H1 (cell line): ENCODE measurements around the gene GNG7. TPM values are rescaled to one million over a fixed set of nuclear protein-coding genes. Genes with fewer than 3 reads are reported as not detected.
"Not testable (repeated sequence)": the region's sequence is repeated elsewhere in the genome, so short reads cannot be mapped to it uniquely, and the experiment has no call there.

Source experiments
- CTCF ChIA-PET: fragments of 300-600 bp; sonication (Branson Sonifier 250); formaldehyde crosslinking; loops from one replicate; lab custom pipeline; 2021; ENCODE audit not compliant: partially characterized antibody; lab: Charles Lee
- POLR2A ChIA-PET: fragments of 300-600 bp; sonication (Branson Sonifier 250); formaldehyde crosslinking; loops from one replicate; lab custom pipeline; 2021; ENCODE audit warnings: inconsistent platforms; ENCODE audit not compliant: partially characterized antibody; lab: Charles Lee
- DNase-seq, 2 experiments: peaks; one replicate each; pipeline versions ENCODE4 v3.0.0 to v3.0.0-alpha.2; 2010 to 2022; ENCODE audit warnings: low spot score in 2 of 2, low read depth in 1 of 2, mixed read lengths in 1 of 2
- FAIRE-seq: peaks from 2 replicates; lab custom pipeline; 2011; peaks lifted over from hg19 to GRCh38; lab: Jason Lieb, UNC
- H2AFZ ChIP-seq: 2 replicates; pipeline ENCODE4 v1.8.1; 2012; ENCODE audit warnings: low read length, inconsistent platforms
- H2AK5ac ChIP-seq: 2 replicates; pipeline ENCODE4 v1.6.1; 2013; ENCODE audit warnings: low read depth, low read length
- H2BK120ac ChIP-seq: replicated peaks from 2 replicates; pipeline ENCODE3; 2013; ENCODE audit warnings: low read depth, low read length, inconsistent platforms
- H2BK12ac ChIP-seq: 2 replicates; pipeline ENCODE4 v1.6.1; 2013; ENCODE audit warnings: low read depth, low read length
- H2BK15ac ChIP-seq: 2 replicates; pipeline ENCODE4 v1.6.1; 2013; ENCODE audit warnings: low read length
- H2BK20ac ChIP-seq: 2 replicates; pipeline ENCODE4 v1.6.1; 2013; ENCODE audit warnings: low read length
- H2BK5ac ChIP-seq: 2 replicates; pipeline ENCODE4 v1.6.1; 2013; ENCODE audit warnings: low read depth, low read length
- H3K14ac ChIP-seq: 2 replicates; pipeline ENCODE4 v1.6.1; 2013; ENCODE audit warnings: inconsistent platforms; ENCODE audit not compliant: insufficient read length
- H3K18ac ChIP-seq: 2 replicates; pipeline ENCODE4 v1.6.1; 2013; ENCODE audit warnings: low read length; ENCODE audit errors: extremely low read depth
- H3K23ac ChIP-seq: 2 replicates; pipeline ENCODE4 v1.6.1; 2013; ENCODE audit warnings: inconsistent platforms; ENCODE audit not compliant: insufficient read length
- H3K23me2 ChIP-seq: 2 replicates; pipeline ENCODE4 v1.6.1; 2013; ENCODE audit warnings: low read depth, low read length
- H3K27ac ChIP-seq: 2 replicates; pipeline ENCODE4 v1.6.1; 2011; ENCODE audit warnings: low read depth, low read length, inconsistent platforms
- H3K27me3 ChIP-seq, 4 experiments: replicated peaks in 1 of 4; 1 replicate in 1 of 4; 2 replicates in 3 of 4; pipeline versions ENCODE4 v1.6.1 to v1.8.1; 2011 to 2013; ENCODE audit warnings: low read length in 3 of 4, mild to moderate bottlenecking in 3 of 4, inconsistent platforms in 2 of 4, mixed read lengths in 2 of 4, moderate library complexity in 1 of 4; ENCODE audit not compliant: control insufficient read depth in 3 of 4, insufficient read depth in 3 of 4; ENCODE audit errors: extremely low read depth in 1 of 4
- H3K36me3 ChIP-seq, 4 experiments: 2 replicates each; pipeline versions ENCODE4 v1.6.1 to v1.8.1; 2011 to 2013; ENCODE audit warnings: mild to moderate bottlenecking in 4 of 4, low read length in 3 of 4, moderate library complexity in 2 of 4, control low read depth in 1 of 4, inconsistent platforms in 1 of 4; ENCODE audit not compliant: insufficient read depth in 4 of 4, control insufficient read depth in 2 of 4
- H3K4ac ChIP-seq: replicated peaks from 2 replicates; pipeline ENCODE3; 2013; ENCODE audit warnings: low read length, low read depth, mixed read lengths, inconsistent platforms; ENCODE audit not compliant: insufficient read length
- H3K4me1 ChIP-seq, 4 experiments: replicated peaks in 1 of 4; 1 replicate in 1 of 4; 2 replicates in 3 of 4; pipeline versions ENCODE4 v1.6.1 to v1.8.1; 2011 to 2013; ENCODE audit warnings: low read length in 3 of 4, inconsistent platforms in 2 of 4, mixed read lengths in 1 of 4; ENCODE audit not compliant: insufficient read depth in 4 of 4, control insufficient read depth in 3 of 4
- H3K4me2 ChIP-seq, 2 experiments: 2 replicates each; pipeline versions ENCODE4 v1.6.1 to v1.8.1; 2011 to 2013; ENCODE audit warnings: low read depth in 2 of 2, low read length in 2 of 2, control low read depth in 1 of 2, inconsistent platforms in 1 of 2, mild to moderate bottlenecking in 1 of 2; ENCODE audit not compliant: insufficient read depth in 1 of 2
- H3K4me3 ChIP-seq, 4 experiments: fragments of 200-600, 300-600 bp in 1 of 4; sonication (generic), shearing (Covaris generic), sonication (Bioruptor Twin) in 1 of 4; 2 replicates each; pipeline versions ENCODE4 v1.5.1 to v1.8.1; 2011 to 2016; ENCODE audit warnings: low read length in 4 of 4, low read depth in 3 of 4, control low read depth in 2 of 4, inconsistent platforms in 2 of 4, mild to moderate bottlenecking in 2 of 4, mixed read lengths in 1 of 4, moderate library complexity in 1 of 4; ENCODE audit not compliant: insufficient read depth in 2 of 4; ENCODE audit errors: extremely low read depth in 1 of 4
- H3K56ac ChIP-seq: replicated peaks from 2 replicates; pipeline ENCODE3; 2013; ENCODE audit warnings: low read depth, mild to moderate bottlenecking, mixed read lengths, low read length, inconsistent platforms; ENCODE audit not compliant: insufficient read length
- H3K79me1 ChIP-seq: 2 replicates; pipeline ENCODE4 v1.6.1; 2013; ENCODE audit warnings: low read depth, low read length, control low read depth
- H3K79me2 ChIP-seq, 2 experiments: 2 replicates each; pipeline versions ENCODE4 v1.6.1 to v1.8.1; 2012 to 2013; ENCODE audit warnings: low read length in 2 of 2, mild to moderate bottlenecking in 2 of 2, inconsistent platforms in 1 of 2; ENCODE audit not compliant: insufficient read depth in 2 of 2, control insufficient read depth in 1 of 2
- H3K9ac ChIP-seq, 4 experiments: replicated peaks in 1 of 4; 1 replicate in 1 of 4; 2 replicates in 3 of 4; pipeline versions ENCODE4 v1.6.1 to v1.8.1; 2011 to 2013; ENCODE audit warnings: low read depth in 3 of 4, low read length in 3 of 4, control low read depth in 2 of 4, mild to moderate bottlenecking in 2 of 4, moderate library complexity in 2 of 4, inconsistent platforms in 1 of 4; ENCODE audit errors: extremely low read depth in 1 of 4
- H3K9me3 ChIP-seq, 2 experiments: 2 replicates each; pipeline versions ENCODE4 v1.6.1 to v1.8.1; 2012 to 2013; ENCODE audit warnings: mild to moderate bottlenecking in 2 of 2, moderate library complexity in 2 of 2, control low read depth in 1 of 2, inconsistent platforms in 1 of 2, low read depth in 1 of 2, low read length in 1 of 2, mixed read lengths in 1 of 2; ENCODE audit not compliant: insufficient read depth in 2 of 2
- H4K20me1 ChIP-seq, 2 experiments: replicated peaks in 1 of 2; 2 replicates each; pipeline versions ENCODE3 to v1.8.1; 2011 to 2013; ENCODE audit warnings: inconsistent platforms in 2 of 2, low read length in 2 of 2, mild to moderate bottlenecking in 1 of 2; ENCODE audit not compliant: insufficient read depth in 2 of 2, control insufficient read depth in 1 of 2
- H4K5ac ChIP-seq: 2 replicates; pipeline ENCODE4 v1.6.1; 2013; ENCODE audit warnings: low read length, low read depth, mixed read lengths, inconsistent platforms; ENCODE audit not compliant: insufficient read length
- H4K8ac ChIP-seq: 2 replicates; pipeline ENCODE4 v1.8.0; 2013; ENCODE audit warnings: mild to moderate bottlenecking, moderate library complexity, low read length, inconsistent platforms; ENCODE audit not compliant: insufficient read depth; ENCODE audit errors: extremely low read depth
- H4K91ac ChIP-seq: replicated peaks from 2 replicates; pipeline ENCODE3; 2013; ENCODE audit warnings: low read length, mixed read lengths, inconsistent platforms; ENCODE audit not compliant: insufficient read length
- CREB1 ChIP-seq: IDR thresholded peaks from 2 replicates; pipeline ENCODE4 v1.6.1; 2012; ENCODE audit warnings: inconsistent platforms
- EP300 ChIP-seq, 2 experiments: IDR thresholded peaks; 1 replicate in 1 of 2; 2 replicates in 1 of 2; pipeline ENCODE4 v1.6.1; 2011 to 2012; ENCODE audit warnings: low read depth in 2 of 2, low read length in 2 of 2, mild to moderate bottlenecking in 2 of 2, borderline replicate concordance in 1 of 2, inconsistent platforms in 1 of 2, moderate library complexity in 1 of 2
- GTF2F1 ChIP-seq: IDR thresholded peaks from 2 replicates; pipeline ENCODE4 v1.6.1; 2012; ENCODE audit warnings: low read depth, low read length, improper control_type of control experiment, borderline replicate concordance
- RBBP5 ChIP-seq: IDR thresholded peaks from 2 replicates; pipeline ENCODE4 v1.7.1; 2012; ENCODE audit warnings: low read depth, mild to moderate bottlenecking, inconsistent platforms, low read length, moderate library complexity, borderline replicate concordance
- TAF7 ChIP-seq: optimal IDR thresholded peaks from 2 replicates; pipeline ENCODE3; 2011; ENCODE audit warnings: low read depth, mild to moderate bottlenecking, inconsistent platforms, low read length, moderate library complexity, borderline replicate concordance
- WGBS, 2 experiments: shearing (Covaris generic) in 1 of 2; methylation state at CpG; one replicate each; pipeline versions ENCODE4 v1.1.6 to v1.1.7; 2013 to 2015; ENCODE audit warnings: low lambda C conversion rate in 2 of 2, mixed read lengths in 2 of 2, inconsistent platforms in 1 of 2, low coverage in 1 of 2, missing lambda C conversion rate in 1 of 2; ENCODE audit not compliant: insufficient replicate concordance in 2 of 2, insufficient coverage in 1 of 2, insufficient read length in 1 of 2; ENCODE audit errors: extremely low coverage in 1 of 2, missing lambda C conversion rate in 1 of 2; 5-methylcytosine and 5-hydroxymethylcytosine counted together
- polyA plus RNA-seq, 7 experiments: library from polyadenylated mRNA; depleted of rRNA in 3 of 7; stranded (reverse) in 5 of 7; unstranded in 2 of 7; fragments of >200 nt in 5 of 7; fragments of 200-250 nt in 2 of 7; gene quantifications; 1 replicate in 5 of 7; 2 replicates in 1 of 7; 4 replicates in 1 of 7; pipeline versions ENCODE4 v1.2.1 to v1.2.3, GENCODE V29; 2011 to 2013; ENCODE audit warnings: missing spikeins in 2 of 7, mixed read lengths in 2 of 7
- total RNA-seq: library from RNA; stranded (reverse); fragmentation: NEBNext Ultra II Directional; extraction: Animal tissue kit (Norgen Biotek cat#: 25700); gene quantifications from 2 replicates; pipeline ENCODE4 v1.2.1, GENCODE V29; 2021
- TF ChIP-seq, protein P1 (sequence below), 3 experiments: IDR thresholded peaks; 1 replicate in 2 of 3; 2 replicates in 1 of 3; pipeline versions ENCODE4 v1.5.1 to v1.6.1; 2011; ENCODE audit warnings: low read length in 3 of 3, mild to moderate bottlenecking in 3 of 3, inconsistent platforms in 2 of 3, low read depth in 1 of 3, moderate library complexity in 1 of 3; ENCODE audit not compliant: insufficient read depth in 1 of 3; ENCODE audit errors: control extremely low read depth in 1 of 3

GNG7 gene
- total and polyA plus RNA-seq, 2 of the 8 experiments (the other 6 are each of a cell fraction or from before 2014, with no cell fraction given) = 2.8 to 7.8 TPM

DNA sequence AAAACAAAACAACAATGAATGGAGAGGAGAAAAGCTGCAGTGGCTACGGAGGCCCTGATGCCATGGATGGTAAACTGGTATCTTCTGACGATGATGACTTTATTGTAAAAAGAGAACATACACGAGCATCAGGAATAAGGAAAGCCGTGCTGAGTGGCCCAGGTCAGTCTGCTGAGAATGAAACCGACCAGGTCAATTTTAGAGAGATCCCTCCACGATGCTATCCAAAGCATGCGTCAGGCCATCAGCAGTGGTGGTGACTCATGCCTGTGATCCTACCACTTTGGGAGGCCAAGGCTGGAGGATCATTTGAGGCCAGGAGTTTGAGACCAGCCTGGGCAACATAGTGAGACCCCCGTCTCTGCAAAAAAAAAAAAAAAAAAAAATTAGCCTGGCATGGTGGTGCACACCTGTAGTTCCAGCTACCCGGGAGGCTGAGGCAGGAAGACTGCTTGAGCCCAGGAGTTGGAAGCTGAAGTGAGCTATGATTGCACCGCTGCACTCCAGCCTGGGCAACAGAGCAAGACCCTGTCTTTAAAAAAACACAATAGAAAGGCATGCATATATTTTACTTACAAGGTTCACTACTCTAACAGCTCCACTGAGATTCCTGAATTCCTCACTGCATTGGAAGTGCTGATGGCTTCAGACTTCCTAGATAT, 164.3 kb downstream of the GNG7 start (continued):
- TF ChIP-seq, protein P1, sequence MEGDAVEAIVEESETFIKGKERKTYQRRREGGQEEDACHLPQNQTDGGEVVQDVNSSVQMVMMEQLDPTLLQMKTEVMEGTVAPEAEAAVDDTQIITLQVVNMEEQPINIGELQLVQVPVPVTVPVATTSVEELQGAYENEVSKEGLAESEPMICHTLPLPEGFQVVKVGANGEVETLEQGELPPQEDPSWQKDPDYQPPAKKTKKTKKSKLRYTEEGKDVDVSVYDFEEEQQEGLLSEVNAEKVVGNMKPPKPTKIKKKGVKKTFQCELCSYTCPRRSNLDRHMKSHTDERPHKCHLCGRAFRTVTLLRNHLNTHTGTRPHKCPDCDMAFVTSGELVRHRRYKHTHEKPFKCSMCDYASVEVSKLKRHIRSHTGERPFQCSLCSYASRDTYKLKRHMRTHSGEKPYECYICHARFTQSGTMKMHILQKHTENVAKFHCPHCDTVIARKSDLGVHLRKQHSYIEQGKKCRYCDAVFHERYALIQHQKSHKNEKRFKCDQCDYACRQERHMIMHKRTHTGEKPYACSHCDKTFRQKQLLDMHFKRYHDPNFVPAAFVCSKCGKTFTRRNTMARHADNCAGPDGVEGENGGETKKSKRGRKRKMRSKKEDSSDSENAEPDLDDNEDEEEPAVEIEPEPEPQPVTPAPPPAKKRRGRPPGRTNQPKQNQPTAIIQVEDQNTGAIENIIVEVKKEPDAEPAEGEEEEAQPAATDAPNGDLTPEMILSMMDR (IDR thresholded peaks at IDR 0.05; ENCODE audit: control extremely low read depth in 1 of 3, insufficient read depth in 1 of 3, low read depth in 1 of 3, low read length in 3 of 3) = no peak
- TF ChIP-seq EP300 (IDR thresholded peaks at IDR 0.05; ENCODE audit: borderline replicate concordance in 1 of 2, low read depth in 2 of 2, low read length in 2 of 2) = no peak
- no peak for TF ChIP-seq TAF7
- no peak for TF ChIP-seq RBBP5
- no peak for TF ChIP-seq GTF2F1
- no peak for TF ChIP-seq CREB1
- TF ChIP-seq, all 59 proteins: peak for 0

DNA sequence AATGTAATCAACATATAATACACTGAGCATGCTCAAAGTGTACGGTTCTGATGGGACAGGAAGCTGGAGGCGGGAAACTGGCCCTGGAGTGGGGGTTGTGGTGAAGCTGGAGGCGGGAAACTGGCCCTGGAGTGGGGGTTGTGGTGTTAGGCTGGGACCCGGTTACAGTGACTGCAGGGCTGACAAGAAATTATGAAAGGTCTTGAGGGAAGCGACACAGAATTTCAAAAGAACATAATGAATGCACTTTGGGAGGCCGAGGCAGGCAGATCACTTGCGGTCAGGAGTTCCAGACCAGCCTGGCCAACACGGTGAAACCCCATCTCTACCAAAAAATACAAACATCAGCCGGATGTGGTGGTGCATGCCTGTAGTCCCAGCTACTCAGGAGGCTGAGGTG, 164.9 kb downstream of the GNG7 start:
- ChIA-PET POLR2A (interaction anchor here (4.6 kb wide), 1 partner anchor 61 kb away, joined by 28 read pairs; the partner anchor contains the start of gene GADD45B), CTCF (interaction anchor here (0.7 to 1.7 kb wide), 5 partner anchors 9 to 99 kb away, joined by 3 to 6 read pairs (median 4); no protein-coding TSS in a partner anchor)
- not testable (repeated sequence) for H3K18ac ChIP-seq, H3K23me2 ChIP-seq, H3K56ac ChIP-seq, H3K23ac ChIP-seq, H3K4ac ChIP-seq, H2BK120ac ChIP-seq, H2BK15ac ChIP-seq, H3K79me1 ChIP-seq, H3K36me3 ChIP-seq, H4K91ac ChIP-seq, H4K20me1 ChIP-seq, FAIRE-seq, H3K14ac ChIP-seq, H2AFZ ChIP-seq, H3K79me2 ChIP-seq, H3K27me3 ChIP-seq, H4K5ac ChIP-seq, H3K9ac ChIP-seq, H3K4me3 ChIP-seq, H4K8ac ChIP-seq, H2BK5ac ChIP-seq, DNase-seq, H2BK20ac ChIP-seq, H3K4me2 ChIP-seq, H3K27ac ChIP-seq, H2BK12ac ChIP-seq
- peaks cover 0 to 11% (median 7%) of the 10 kb centered on the region in 4 experiments; a peak in 6 of 7 replicates for H3K4me1 ChIP-seq
- 90% methylated on average over 9 of the region's 9 CpGs; no CpG with 5 or more reads in 1 of the 2 experiments for WGBS, 2 experiments
- H2AK5ac ChIP-seq = peak overlapping the region; percentile 75
- peaks cover 11 to 13% of the 10 kb centered on the region in 2 experiments for H3K9me3 ChIP-seq
